Left ventricle myocardium inferior (tissue), 1 donor: ENCODE measurements around the gene TMEM45A. TPM values are rescaled to one million over a fixed set of nuclear protein-coding genes. Genes with fewer than 3 reads are reported as not detected.
"Not testable (repeated sequence)": the region's sequence is repeated elsewhere in the genome, so short reads cannot be mapped to it uniquely, and the experiment has no call there.

ENCODE experiments used
- DNase-seq: peaks from one replicate; pipeline ENCODE4 v3.0.0-alpha.2; 2020
- H3K27ac ChIP-seq: fragments of 200-600 bp; replicated peaks from 2 replicates; pipeline ENCODE4 v1.8.0; 2021
- H3K27me3 ChIP-seq: fragments of 200-600 bp; 2 replicates; pipeline ENCODE4 v1.8.0; 2021; ENCODE audit warnings: low read depth
- H3K36me3 ChIP-seq: fragments of 200-600 bp; 2 replicates; pipeline ENCODE4 v1.8.0; 2021
- H3K4me1 ChIP-seq: fragments of 200-600 bp; 2 replicates; pipeline ENCODE4 v1.8.0; 2021
- H3K4me3 ChIP-seq: fragments of 200-600 bp; 2 replicates; pipeline ENCODE4 v1.8.0; 2021; ENCODE audit warnings: mild to moderate bottlenecking, moderate library complexity
- H3K9me3 ChIP-seq: fragments of 200-600 bp; replicated peaks from 2 replicates; pipeline ENCODE4 v1.8.0; 2021
- CTCF ChIP-seq: fragments of 200-600 bp; IDR thresholded peaks from 2 replicates; pipeline ENCODE4 v1.8.0; 2021; ENCODE audit warnings: antibody characterized with exemption, mild to moderate bottlenecking, borderline replicate concordance
- intact Hi-C: fragments of 100-400 bp; cut with micrococcal nuclease; formaldehyde crosslinking; loops from one replicate; pipeline ENCODE4 v1.11.0; 2022
- total RNA-seq: library from RNA; stranded (reverse); fragmentation: NEBNext Ultra II Directional; extraction: Animal tissue kit (Norgen Biotek cat#: 25700); gene quantifications from one replicate; pipeline ENCODE4 v1.2.1, GENCODE V29; 2021
- donor health status: DM: no; HTN: yes; CAD: no; lungs with severe emphysema.

TMEM45A gene
- total RNA-seq, 1 donor from 2014 or later = 3.2 TPM

GRCh38 chr3:100535610-100535943 is 43.2 kb downstream of the TMEM45A start:
- H3K27ac ChIP-seq = peak overlapping the region; percentile 49
- H3K9me3 ChIP-seq = no peaks in the 10 kb centered on the region
- H3K4me3 ChIP-seq = no peak overlapping the region
- DNase-seq = no peak
- no peaks in the 10 kb centered on the region for H3K27me3 ChIP-seq
- intact Hi-C loops = no loop called here
- no peaks in the 10 kb centered on the region for H3K36me3 ChIP-seq
- peaks cover 4% of the 10 kb centered on the region for H3K4me1 ChIP-seq
- no peak for TF ChIP-seq CTCF

- TF ChIP-seq CTCF = no peak
- DNase-seq = no peak
- H3K4me3 ChIP-seq = no peak overlapping the region
- H3K4me1 ChIP-seq = peaks cover 4% of the 10 kb centered on the region
- no peaks in the 10 kb centered on the region for H3K36me3 ChIP-seq
- H3K27me3 ChIP-seq = no peaks in the 10 kb centered on the region
- intact Hi-C loops = no loop called here
- H3K9me3 ChIP-seq = no peaks in the 10 kb centered on the region
- peak overlapping the region; percentile 49 for H3K27ac ChIP-seq
Observed at GRCh38 chr3:100536093-100536492, 43.7 kb downstream of the TMEM45A start.

GRCh38 chr3:100537646-100538338 is 45.4 kb downstream of the TMEM45A start:
- Histone ChIP-seq H3K27me3 (no peaks in the 10 kb centered on the region), H3K27ac (no peak overlapping the region), H3K9me3 (no peaks in the 10 kb centered on the region), H3K4me1 (peaks cover 4% of the 10 kb centered on the region), H3K36me3 (no peaks in the 10 kb centered on the region), H3K4me3 (no peak overlapping the region)
- intact Hi-C loops = no loop called here
- TF ChIP-seq CTCF = no peak
- DNase-seq = no peak

- Histone ChIP-seq H3K9me3 (no peaks in the 10 kb centered on the region), H3K36me3 (no peaks in the 10 kb centered on the region), H3K4me1 (peaks cover 4% of the 10 kb centered on the region), H3K27ac (no peak overlapping the region), H3K27me3 (no peaks in the 10 kb centered on the region), H3K4me3 (no peak overlapping the region)
- intact Hi-C loops = no loop called here
- no peak for TF ChIP-seq CTCF
- no peak for DNase-seq
Observed at GRCh38 chr3:100538339-100538706, 45.9 kb downstream of the TMEM45A start.

GRCh38 chr3:100540791-100541334 is 48.4 kb downstream of the TMEM45A start:
- Histone ChIP-seq H3K4me1 (no peaks in the 10 kb centered on the region), H3K4me3 (no peak overlapping the region), H3K36me3 (no peaks in the 10 kb centered on the region), H3K27ac (no peak overlapping the region), H3K9me3 (no peaks in the 10 kb centered on the region), H3K27me3 (no peaks in the 10 kb centered on the region)
- no peak for TF ChIP-seq CTCF
- intact Hi-C loops = no loop called here
- no peak for DNase-seq

GRCh38 chr3:100541428-100541827 is 49.0 kb downstream of the TMEM45A start:
- intact Hi-C loops, H3K27ac ChIP-seq, H3K9me3 ChIP-seq, H3K27me3 ChIP-seq, H3K4me1 ChIP-seq, H3K4me3 ChIP-seq, DNase-seq, H3K36me3 ChIP-seq: not testable (repeated sequence)
